GM12878 (cell line): ENCODE measurements around the gene PRPSAP1. TPM values are rescaled to one million over a fixed set of nuclear protein-coding genes. Genes with fewer than 3 reads are reported as not detected.

Experiments used
- ATAC-seq: fragments of 200-7000 bp; cut with Tn5 transposase; 3 replicates; pipeline ENCODE4 v1.9.1; 2020; ENCODE audit warnings: mild to moderate bottlenecking, moderate library complexity
- BruUV-seq: library from RNA; stranded (reverse); fragments of 400-500 nt; replicated peaks from 2 replicates; lab custom pipeline; 2021; lab: Mats Ljungman, UMichigan
- CTCF ChIA-PET: fragments of 300-600 bp; sonication (Branson Sonifier 250); formaldehyde crosslinking; extraction: SDS; loops from one replicate; lab custom pipeline; 2021; ENCODE audit warnings: inconsistent platforms; lab: Yijun Ruan, JAX
- POLR2A ChIA-PET: fragments of 350-600 bp; formaldehyde crosslinking; extraction: SDS; loops from one replicate; lab custom pipeline; 2021; ENCODE audit warnings: inconsistent platforms; lab: Charles Lee
- RAD21 ChIA-PET: fragments of 300-600 bp; sonication (Branson Sonifier 250); formaldehyde crosslinking; loops from one replicate; lab custom pipeline; 2023; ENCODE audit warnings: antibody characterized with exemption; ENCODE audit not compliant: unreplicated experiment; lab: Charles Lee
- SMC1A ChIA-PET: fragments of 300-600 bp; sonication (Branson Sonifier 250); formaldehyde crosslinking; loops from one replicate; lab custom pipeline; 2023; ENCODE audit not compliant: unreplicated experiment, uncharacterized antibody; lab: Charles Lee
- DNase-seq: peaks from one replicate; pipeline ENCODE4 v3.0.0-alpha.2; 2011; ENCODE audit warnings: low read depth, low spot score
- FAIRE-seq: peaks from 3 replicates; lab custom pipeline; 2011; peaks lifted over from hg19 to GRCh38; lab: Jason Lieb, UNC
- H2AFZ ChIP-seq: 2 replicates; pipeline ENCODE4 v1.6.0; 2011; ENCODE audit warnings: low read depth, low read length, control low read depth; ENCODE audit not compliant: control insufficient read depth
- H3K27ac ChIP-seq: 2 replicates; pipeline ENCODE4 v1.5.1; 2011; ENCODE audit warnings: control low read depth; ENCODE audit not compliant: control insufficient read depth, insufficient read depth
- H3K27me3 ChIP-seq, 2 experiments: replicated peaks in 1 of 2; 2 replicates each; pipeline versions ENCODE4 v1.6.0 to v1.6.1; 2011; ENCODE audit warnings: low read length in 1 of 2; ENCODE audit not compliant: control insufficient read depth in 2 of 2, insufficient read depth in 2 of 2
- H3K36me3 ChIP-seq, 2 experiments: 2 replicates each; pipeline ENCODE4 v1.5.1; 2011; ENCODE audit warnings: low read length in 1 of 2; ENCODE audit not compliant: control insufficient read depth in 2 of 2, insufficient read depth in 2 of 2
- H3K4me1 ChIP-seq: 2 replicates; pipeline ENCODE4 v1.6.1; 2011; ENCODE audit warnings: mild to moderate bottlenecking, low read length, moderate library complexity, mixed read lengths; ENCODE audit not compliant: control insufficient read depth, insufficient read depth
- H3K4me2 ChIP-seq: 2 replicates; pipeline ENCODE4 v1.6.0; 2011; ENCODE audit warnings: control low read depth; ENCODE audit not compliant: control insufficient read depth, insufficient read depth
- H3K4me3 ChIP-seq: fragments of 200-600 bp; sonication (generic); 2 replicates; pipeline ENCODE4 v1.5.1; 2016
- H3K79me2 ChIP-seq: 2 replicates; pipeline ENCODE4 v1.6.0; 2011; ENCODE audit warnings: low read length; ENCODE audit not compliant: control insufficient read depth, insufficient read depth
- H3K9ac ChIP-seq: 2 replicates; pipeline ENCODE4 v1.8.0; 2011; ENCODE audit warnings: low read length, control low read depth, mixed read lengths; ENCODE audit not compliant: control insufficient read depth, insufficient read depth
- H3K9me3 ChIP-seq: replicated peaks from 3 replicates; pipeline ENCODE4 v1.5.1; 2011; ENCODE audit warnings: mild to moderate bottlenecking, low read length; ENCODE audit not compliant: control insufficient read depth, insufficient read depth
- H4K20me1 ChIP-seq: 2 replicates; pipeline ENCODE4 v1.6.0; 2011; ENCODE audit not compliant: control insufficient read depth, insufficient read depth
- FOXM1 ChIP-seq: IDR thresholded peaks from 2 replicates; pipeline ENCODE4 v1.6.1; 2012; ENCODE audit warnings: low read depth, mild to moderate bottlenecking, inconsistent platforms, low read length, moderate library complexity
- POLR2A ChIP-seq: IDR thresholded peaks from 2 replicates; pipeline ENCODE4 v1.6.1; 2011; ENCODE audit warnings: low read depth, mild to moderate bottlenecking, low read length
- SPI1 ChIP-seq: IDR thresholded peaks from 2 replicates; pipeline ENCODE4 v1.6.1; 2011; ENCODE audit warnings: low read depth, mild to moderate bottlenecking, low read length, moderate library complexity, borderline replicate concordance; ENCODE audit not compliant: insufficient read depth
- ZBTB11 ChIP-seq: fragments of 450-650 bp; formaldehyde crosslinking; IDR thresholded peaks from 2 replicates; pipeline ENCODE4 v1.5.0; 2022; ENCODE audit warnings: mild to moderate bottlenecking, missing genetic modification characterization
- WGBS: methylation state at CpG from one replicate; pipeline ENCODE4 v1.1.6; 2016; ENCODE audit warnings: low lambda C conversion rate; ENCODE audit not compliant: insufficient replicate concordance, insufficient coverage; ENCODE audit errors: missing lambda C conversion rate; 5-methylcytosine and 5-hydroxymethylcytosine counted together
- in situ Hi-C: fragments of 300-500 bp; cut with MboI; formaldehyde crosslinking; loops from 9 replicates; pipeline ENCODE4 v1.14.3; 2018; ENCODE audit warnings: mixed read lengths
- intact Hi-C: fragments of 100-400 bp; cut with micrococcal nuclease; formaldehyde crosslinking; loops from one replicate; pipeline ENCODE4 v1.14.2; 2022; ENCODE audit not compliant: unreplicated experiment
- polyA plus RNA-seq, 11 experiments: library from polyadenylated mRNA; depleted of rRNA in 4 of 11; unstranded in 6 of 11; stranded (reverse) in 5 of 11; fragments of >200 nt; fragmentation: Nextera tagmentation in 4 of 11; fragmentation: Illumina TruSeq in 1 of 11; extraction: Ambion mirVana in 4 of 11; extraction: Trizol in 1 of 11; gene quantifications; 1 replicate in 1 of 11; 2 replicates in 10 of 11; pipeline versions ENCODE4 v1.2.1 to v1.2.3, GENCODE V29; 2011 to 2016; ENCODE audit warnings: inconsistent platforms in 2 of 11, missing spikeins in 2 of 11, low read depth in 1 of 11
- total RNA-seq, 4 experiments: library from RNA; depleted of rRNA in 3 of 4; stranded (reverse); fragments of >200 nt in 3 of 4; fragmentation: Illumina TruSeq in 1 of 4; extraction: Trizol in 1 of 4; gene quantifications; 2 replicates each; pipeline versions ENCODE4 v1.2.1 to v1.2.3, GENCODE V29; 2013 to 2021

PRPSAP1 gene
- total and polyA plus RNA-seq, 10 of the 15 experiments (the other 5 are each of a cell fraction or from before 2014, with no cell fraction given) = 15.8 to 84.2 (median 44.2) TPM

- no peak overlapping the region for H3K4me3 ChIP-seq
- H3K4me1 ChIP-seq = peaks cover 31% of the 10 kb centered on the region
- ChIA-PET RAD21 (interaction anchor here (0.6 to 18.5 kb wide), 5 partner anchors 9 to 152 kb away, joined by 3 to 419 read pairs (median 46); partner anchors contain the start of gene UBALD2), SMC1A (interaction anchor here (0.9 to 10.2 kb wide), 7 partner anchors 14 to 256 kb away, joined by 3 to 152 read pairs (median 12); partner anchors contain the start of gene UBALD2), POLR2A (interaction anchor here (0.6 to 17.9 kb wide), 4 partner anchors 13 to 272 kb away, joined by 3 to 427 read pairs (median 43); partner anchors contain the start of gene UBALD2), CTCF (interaction anchor here (0.6 to 10.6 kb wide), 7 partner anchors 24 to 337 kb away, joined by 3 to 160 read pairs (median 4); no protein-coding TSS in a partner anchor)
- in situ Hi-C loops = no loop called here
- no peak overlapping the region for H3K4me2 ChIP-seq
- H3K27ac ChIP-seq = no peak overlapping the region
- H3K9ac ChIP-seq = no peak overlapping the region
- no peaks in the 10 kb centered on the region for H3K9me3 ChIP-seq
- no peaks in the 10 kb centered on the region for H3K27me3 ChIP-seq
- 60% methylated on average over 22 of the region's 22 CpGs for WGBS
- no peaks in the 10 kb centered on the region for H4K20me1 ChIP-seq
- no peak overlapping the region for H2AFZ ChIP-seq
- intact Hi-C loops = no loop called here
- H3K36me3 ChIP-seq = no peaks in the 10 kb centered on the region; a peak in 1 of 4 replicates
- no peak for DNase-seq
- FAIRE-seq = no peak
- H3K79me2 ChIP-seq = peaks cover 19% of the 10 kb centered on the region
- no peak for TF ChIP-seq ZBTB11
- TF ChIP-seq POLR2A = peak; percentile 11; the same call in 1 of the 2 replicates
- 0 out of 2 replicates have a peak, but pooled peaks have one; percentile 30 for TF ChIP-seq SPI1
- TF ChIP-seq FOXM1 = no peak
- TF ChIP-seq, all 136 proteins: peak for 2
- ATAC-seq = no peak
- no TSS peak for BruUV-seq
Measured at GRCh38 chr17:76275382-76276068, 78.2 kb downstream of the PRPSAP1 start.
